HEK293T (cell line): ENCODE data around the gene KIF16B.
"Not testable (repeated sequence)": the region's sequence is repeated elsewhere in the genome, so short reads cannot be mapped to it uniquely, and the experiment has no call there.

Experiments
- CTCF ChIA-PET: fragments of 350-600 bp; formaldehyde crosslinking; extraction: SDS; loops from one replicate; lab custom pipeline; 2021; ENCODE audit warnings: antibody characterized with exemption, inconsistent platforms; lab: Yijun Ruan, JAX
- POLR2A ChIA-PET: fragments of 350-600 bp; formaldehyde crosslinking; extraction: SDS; loops from one replicate; lab custom pipeline; 2020; ENCODE audit warnings: antibody characterized with exemption, inconsistent platforms; lab: Yijun Ruan, JAX
- DNase-seq: peaks from one replicate; pipeline ENCODE4 v3.0.0; 2012; ENCODE audit warnings: mixed read lengths; ENCODE audit errors: extremely low spot score
- ARNT ChIP-seq: fragments of 450-650 bp; IDR thresholded peaks from 2 replicates; pipeline ENCODE4 v1.6.1; 2017; ENCODE audit warnings: mild to moderate bottlenecking
- BHLHE40 ChIP-seq: fragments of 450-650 bp; IDR thresholded peaks from 2 replicates; pipeline ENCODE4 v1.6.1; 2016; ENCODE audit warnings: mild to moderate bottlenecking, moderate library complexity, borderline replicate concordance
- CTBP1 ChIP-seq: fragments of 450-650 bp; IDR thresholded peaks from 2 replicates; pipeline ENCODE4 v1.6.1; 2016; ENCODE audit warnings: borderline replicate concordance
- ELF4 ChIP-seq: fragments of 450-650 bp; IDR thresholded peaks from 2 replicates; pipeline ENCODE4 v1.6.1; 2017; ENCODE audit warnings: antibody characterized with exemption
- FOXA1 ChIP-seq: fragments of 450-650 bp; IDR thresholded peaks from 2 replicates; pipeline ENCODE4 v1.6.1; 2016; ENCODE audit warnings: mild to moderate bottlenecking
- FOXK2 ChIP-seq: fragments of 450-650 bp; IDR thresholded peaks from 2 replicates; pipeline ENCODE4 v1.6.1; 2016; ENCODE audit warnings: mild to moderate bottlenecking
- FOXM1 ChIP-seq: fragments of 450-650 bp; IDR thresholded peaks from 2 replicates; pipeline ENCODE4 v1.6.1; 2017; ENCODE audit warnings: mild to moderate bottlenecking, borderline replicate concordance
- HDGF ChIP-seq: fragments of 450-650 bp; IDR thresholded peaks from 2 replicates; pipeline ENCODE4 v1.6.1; 2017; ENCODE audit warnings: antibody characterized with exemption, borderline replicate concordance
- L3MBTL2 ChIP-seq: fragments of 450-650 bp; conservative IDR thresholded peaks from 2 replicates; pipeline ENCODE4 v1.6.1; 2016; ENCODE audit warnings: mild to moderate bottlenecking
- LEF1 ChIP-seq: fragments of 450-650 bp; IDR thresholded peaks from 2 replicates; pipeline ENCODE4 v1.6.1; 2017; ENCODE audit warnings: mild to moderate bottlenecking, borderline replicate concordance
- NFRKB ChIP-seq: fragments of 450-650 bp; IDR thresholded peaks from 2 replicates; pipeline ENCODE4 v1.6.1; 2016; ENCODE audit warnings: mild to moderate bottlenecking, moderate library complexity
- PKNOX1 ChIP-seq: fragments of 450-650 bp; IDR thresholded peaks from 2 replicates; pipeline ENCODE4 v1.6.1; 2016
- SP1 ChIP-seq: fragments of 450-650 bp; IDR thresholded peaks from 2 replicates; pipeline ENCODE4 v1.6.1; 2017
- SUZ12 ChIP-seq: fragments of 450-650 bp; IDR thresholded peaks from 2 replicates; pipeline ENCODE4 v1.6.1; 2016; ENCODE audit warnings: mild to moderate bottlenecking
- TARDBP ChIP-seq: fragments of 450-650 bp; IDR thresholded peaks from 2 replicates; pipeline ENCODE4 v1.6.1; 2016
- ZNF384 ChIP-seq: fragments of 450-650 bp; IDR thresholded peaks from 2 replicates; pipeline ENCODE4 v1.6.1; 2016

Gene KIF16B

GRCh38 chr20:16241911-16242310, 331.3 kb downstream of the KIF16B start:
- ChIA-PET POLR2A (no interaction called here), CTCF (no interaction called here)
- TF ChIP-seq ELF4 = no peak
- no peak for TF ChIP-seq SP1
- TF ChIP-seq ZNF384 = no peak
- no peak for TF ChIP-seq FOXA1
- TF ChIP-seq CTBP1 = no peak
- TF ChIP-seq FOXM1 = no peak
- TF ChIP-seq LEF1 = no peak
- DNase-seq = no peak

GRCh38 chr20:16240355-16240754, 332.9 kb downstream of the KIF16B start:
- TF ChIP-seq PKNOX1 (no peak), L3MBTL2 (no peak), LEF1 (no peak), ELF4 (no peak), ZNF384 (no peak), BHLHE40 (no peak), HDGF (no peak), CTBP1 (no peak), FOXK2 (no peak), SUZ12 (no peak), FOXA1 (no peak), ARNT (no peak), TARDBP (no peak)
- CTCF ChIA-PET = no interaction called here
- DNase-seq = no peak
- POLR2A ChIA-PET = no interaction called here

- DNase-seq = no peak
- ChIA-PET POLR2A (no interaction called here), CTCF (no interaction called here)
- TF ChIP-seq FOXA1 (no peak), FOXK2 (no peak), PKNOX1 (no peak), NFRKB (no peak), FOXM1 (no peak), ELF4 (no peak), SP1 (no peak)
Measured at GRCh38 chr20:16236589-16237241, 336.5 kb downstream of the KIF16B start.

- DNase-seq = no peak
- no peak for TF ChIP-seq NFRKB
- TF ChIP-seq TARDBP = no peak
- no peak for TF ChIP-seq SUZ12
- TF ChIP-seq FOXM1 = no peak
- no peak for TF ChIP-seq FOXA1
- no peak for TF ChIP-seq LEF1
- POLR2A ChIA-PET = no interaction called here
- CTCF ChIA-PET = no interaction called here
Measured at GRCh38 chr20:16230402-16230801, 342.8 kb downstream of the KIF16B start.

GRCh38 chr20:16229813-16230212, 343.4 kb downstream of the KIF16B start:
- no peak for DNase-seq
- ChIA-PET CTCF (no interaction called here), POLR2A (no interaction called here)
- TF ChIP-seq ZNF384 = no peak
- TF ChIP-seq FOXA1 = no peak

- DNase-seq = no peak
- CTCF ChIA-PET = no interaction called here
- POLR2A ChIA-PET = no interaction called here
- TF ChIP-seq BHLHE40 (no peak), ARNT (no peak), NFRKB (no peak), SP1 (no peak), FOXK2 (no peak)
Measured at GRCh38 chr20:16228722-16229121, 344.5 kb downstream of the KIF16B start.

- DNase-seq, CTCF ChIA-PET, POLR2A ChIA-PET: not testable (repeated sequence)
Measured at GRCh38 chr20:16226961-16227360, 346.3 kb downstream of the KIF16B start.

- TF ChIP-seq FOXM1 (no peak), NFRKB (no peak)
- ChIA-PET POLR2A (no interaction called here), CTCF (no interaction called here)
- no peak for DNase-seq
Measured at GRCh38 chr20:16224836-16225235, 348.4 kb downstream of the KIF16B start.

GRCh38 chr20:16222859-16223411, 350.3 kb downstream of the KIF16B start:
- no peak for DNase-seq
- POLR2A ChIA-PET = no interaction called here
- TF ChIP-seq TARDBP = no peak
- TF ChIP-seq PKNOX1 = no peak
- no peak for TF ChIP-seq LEF1
- CTCF ChIA-PET = no interaction called here
